Activated gamma-delta T cell treated with Interleukin-2 at 50 U/mL for 16 hours (primary cell): ENCODE results near the gene ITFG1.
"Not testable (repeated sequence)": the region's sequence is repeated elsewhere in the genome, so short reads cannot be mapped to it uniquely, and the experiment has no call there.

ENCODE experiments used
- DNase-seq: peaks from one replicate; pipeline ENCODE4 v3.0.0-alpha.2; 2020

ITFG1 gene

GRCh38 chr16:47408491-47408890 lies 52.4 kb downstream of the ITFG1 start:
- no peak for DNase-seq

- DNase-seq: no peak
Observed at GRCh38 chr16:47395733-47396498, 64.9 kb downstream of the ITFG1 start.

GRCh38 chr16:47392081-47392480 lies 68.8 kb downstream of the ITFG1 start:
- no peak for DNase-seq

DNA sequence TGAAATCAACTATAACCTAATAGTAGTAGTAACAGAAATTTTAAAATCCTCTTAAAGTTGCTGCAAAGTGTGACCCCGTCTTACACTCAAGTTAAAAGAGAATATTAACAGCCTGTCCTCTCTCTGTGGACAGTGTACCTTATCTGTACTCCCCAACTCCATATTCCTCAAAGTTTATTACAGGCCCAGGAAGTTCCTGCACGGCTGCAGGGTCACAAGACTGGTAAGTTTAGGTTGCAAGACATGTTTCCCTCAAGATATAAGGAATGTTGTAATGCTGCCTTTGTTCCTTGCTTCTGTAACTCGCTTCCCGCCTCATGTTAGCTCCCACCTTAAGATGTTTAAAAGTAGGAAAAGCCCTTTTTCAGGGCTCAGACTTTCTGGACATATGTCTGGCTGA lies 72.2 kb downstream of the ITFG1 start:
- DNase-seq: no peak

GRCh38 chr16:47387026-47387734 lies 73.7 kb downstream of the ITFG1 start:
- no peak for DNase-seq

GRCh38 chr16:47386201-47386718 lies 74.6 kb downstream of the ITFG1 start:
- no peak for DNase-seq

DNA sequence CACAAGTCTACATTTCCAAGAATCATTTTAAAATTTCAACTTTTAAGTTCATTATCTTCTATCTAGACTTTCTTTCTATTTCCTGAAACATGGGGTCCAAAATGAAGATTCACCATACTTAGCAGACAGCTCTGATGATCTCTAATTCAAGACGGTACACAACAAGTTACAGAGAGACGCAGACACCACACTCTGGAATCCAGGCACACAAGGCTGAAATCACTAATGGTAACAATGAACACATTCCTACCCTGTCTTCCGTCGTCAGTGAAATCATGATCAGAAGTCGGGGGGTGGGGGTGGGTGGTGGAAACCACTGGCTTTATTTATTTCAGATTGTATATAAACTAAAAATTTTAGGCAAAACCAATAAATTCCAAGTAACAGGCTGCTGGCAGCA lies 78.5 kb downstream of the ITFG1 start:
- DNase-seq: no peak

- no peak for DNase-seq
Observed at GRCh38 chr16:47377154-47377553, 83.7 kb downstream of the ITFG1 start.

DNA sequence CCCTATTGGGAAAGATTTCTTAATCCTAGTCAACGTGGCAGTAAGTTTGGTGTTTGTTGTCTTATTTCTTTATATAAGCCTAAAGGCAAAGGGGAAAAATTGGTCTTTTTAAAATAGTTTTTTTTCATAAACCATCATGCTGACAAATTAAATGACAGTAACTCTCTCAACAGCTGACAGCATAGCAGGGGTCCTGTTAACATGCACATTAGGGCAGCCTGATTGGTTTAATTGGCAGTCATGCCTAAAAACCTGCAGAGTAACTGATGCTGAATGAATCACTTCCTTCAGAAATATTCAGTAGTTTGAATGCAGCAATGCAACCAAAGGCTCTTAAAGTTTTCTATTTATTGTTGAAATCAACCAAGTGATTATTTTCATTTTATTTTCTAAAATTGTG lies 85.4 kb downstream of the ITFG1 start:
- no peak for DNase-seq

DNA sequence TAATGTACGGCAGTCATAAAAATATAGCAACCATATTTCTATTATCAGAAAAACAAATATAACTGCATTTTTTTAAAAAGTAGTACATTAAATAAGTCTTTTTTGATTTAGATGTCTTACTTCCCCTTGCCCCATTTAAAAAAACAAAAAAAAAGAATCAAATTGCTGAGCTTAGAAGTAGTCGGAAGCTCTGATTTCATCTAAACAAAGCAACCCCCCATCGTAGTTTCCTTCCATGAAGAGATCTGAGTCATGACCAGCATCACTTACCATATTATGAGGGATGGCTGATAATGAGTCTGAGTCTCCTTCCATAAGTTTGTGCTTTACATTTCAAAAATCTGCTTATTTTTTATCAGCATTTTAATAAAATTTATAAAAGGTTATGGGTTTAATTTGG lies 86.2 kb downstream of the ITFG1 start:
- DNase-seq: no peak

GRCh38 chr16:47371271-47372014 lies 89.4 kb downstream of the ITFG1 start:
- no peak for DNase-seq

- no peak for DNase-seq
Observed at GRCh38 chr16:47370536-47370935, 90.3 kb downstream of the ITFG1 start.

DNA sequence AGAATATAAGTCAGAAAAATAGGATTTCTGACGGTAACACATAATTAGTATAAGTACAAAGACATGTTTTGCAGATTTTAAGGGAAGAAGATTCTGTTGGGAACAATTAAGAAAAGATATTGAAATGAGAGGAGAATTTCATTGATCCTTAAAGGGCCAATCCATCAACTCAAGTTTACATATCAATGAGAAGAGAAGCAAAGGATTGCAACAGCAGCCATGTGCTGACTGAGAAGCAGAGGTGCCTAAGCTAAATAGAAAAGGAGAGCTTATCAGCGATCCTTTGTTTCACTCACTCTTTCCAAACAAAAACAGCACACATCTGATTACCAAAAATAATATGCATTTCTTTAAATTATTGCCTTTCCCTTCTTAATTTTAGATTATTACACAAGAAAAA lies 94.6 kb downstream of the ITFG1 start:
- no peak for DNase-seq

GRCh38 chr16:47363761-47364160 lies 97.1 kb downstream of the ITFG1 start:
- DNase-seq: no peak

DNA sequence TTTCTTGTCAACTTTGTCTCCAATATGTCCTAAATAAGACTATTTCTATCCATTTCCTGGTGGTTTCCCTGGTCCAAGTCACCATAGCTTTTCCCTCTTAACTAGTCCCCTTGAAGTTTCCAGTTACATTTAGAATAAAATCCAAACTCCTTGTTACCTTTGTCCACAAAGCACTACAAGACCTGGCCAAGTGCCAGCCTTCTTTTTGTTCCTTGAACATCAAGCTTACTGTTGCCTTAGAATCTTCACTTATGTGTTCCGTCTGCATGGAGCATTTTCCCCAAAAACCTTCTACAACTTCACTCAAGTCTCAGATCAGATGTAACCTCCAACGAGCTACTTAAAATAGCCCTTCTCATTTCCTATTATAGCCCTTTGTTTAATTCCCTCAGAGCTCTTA lies 101.4 kb downstream of the ITFG1 start:
- DNase-seq: no peak

DNA sequence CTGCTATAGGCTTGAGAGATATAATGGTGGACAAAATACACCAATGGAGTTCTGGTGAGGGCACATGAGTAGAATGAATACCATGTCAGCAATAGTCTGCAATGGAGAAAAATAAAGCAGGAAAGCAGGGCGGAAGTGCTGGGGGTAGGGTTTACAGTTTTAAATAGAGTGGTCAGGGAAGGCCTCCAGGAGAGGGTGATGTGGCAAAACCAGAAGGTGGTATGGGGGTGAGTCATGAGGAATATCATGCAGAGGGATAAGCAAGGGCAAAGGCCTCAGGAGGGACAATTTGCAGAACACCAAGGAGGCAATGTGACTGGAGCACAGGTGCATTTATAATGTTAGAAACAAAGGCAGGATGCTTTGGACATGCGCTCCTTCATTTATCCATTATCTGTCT lies 102.0 kb downstream of the ITFG1 start:
- DNase-seq: no peak

GRCh38 chr16:47349029-47349428 lies 111.8 kb downstream of the ITFG1 start:
- not testable (repeated sequence) for DNase-seq

- not testable (repeated sequence) for DNase-seq
Observed at GRCh38 chr16:47347021-47347696, 113.7 kb downstream of the ITFG1 start.

GRCh38 chr16:47342055-47342454 lies 118.8 kb downstream of the ITFG1 start:
- no peak for DNase-seq

DNA sequence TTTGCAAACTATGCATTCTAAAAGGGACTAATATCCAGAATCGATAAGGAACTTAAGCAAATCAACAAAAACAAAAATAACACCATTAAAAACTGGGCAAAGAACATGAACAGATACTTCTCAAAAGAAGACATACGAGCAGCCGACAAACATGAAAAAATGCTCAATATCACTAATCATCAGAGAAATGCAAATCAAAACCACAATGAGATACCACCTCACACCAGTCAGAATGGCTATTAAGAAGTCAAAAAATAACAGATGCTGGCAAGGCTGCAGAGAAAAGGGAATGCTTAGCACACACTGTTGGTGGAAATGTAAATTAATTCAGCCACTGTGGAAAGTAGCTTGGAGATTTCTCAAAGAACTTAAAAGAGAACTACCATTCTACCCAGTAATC lies 130.3 kb downstream of the ITFG1 start:
- not testable (repeated sequence) for DNase-seq

DNA sequence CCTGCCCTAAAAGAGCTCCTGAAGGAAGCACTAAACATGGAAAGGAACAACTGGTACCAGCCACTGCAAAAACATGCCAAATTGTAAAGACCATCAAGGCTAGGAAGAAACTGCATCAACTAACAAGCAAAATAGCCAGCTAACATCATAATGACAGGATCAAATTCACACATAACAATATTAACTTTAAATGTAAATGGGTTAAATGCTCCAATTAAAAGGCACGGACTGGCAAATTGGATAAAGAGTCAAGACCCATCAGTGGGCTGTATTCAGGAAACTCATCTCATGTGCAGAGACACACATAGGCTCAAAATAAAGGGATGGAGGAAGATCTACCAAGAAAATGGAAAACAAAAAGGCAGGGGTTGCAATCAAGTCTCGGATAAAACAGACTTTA lies 136.6 kb downstream of the ITFG1 start:
- DNase-seq: not testable (repeated sequence)

DNA sequence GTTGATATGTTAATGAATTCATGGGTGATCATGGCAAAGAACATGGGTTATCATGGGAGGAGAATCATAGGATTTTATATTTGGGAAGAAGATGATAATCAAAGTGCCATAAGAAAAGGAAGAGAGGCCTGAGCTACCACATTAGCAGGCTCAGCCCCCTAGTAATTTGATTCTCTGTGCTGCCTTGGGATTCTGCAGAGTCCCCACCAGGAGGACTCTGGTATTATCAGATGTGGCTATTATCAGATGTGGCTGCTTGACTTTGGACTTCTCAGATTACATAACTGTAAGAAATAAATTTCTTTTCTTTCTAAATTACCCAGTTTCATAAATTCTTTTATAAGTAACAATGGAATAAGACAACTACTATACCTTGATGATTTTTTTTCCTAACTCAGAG lies 137.6 kb downstream of the ITFG1 start:
- DNase-seq: no peak
